ENCODE results near the gene ADAMTSL1.

DNA sequence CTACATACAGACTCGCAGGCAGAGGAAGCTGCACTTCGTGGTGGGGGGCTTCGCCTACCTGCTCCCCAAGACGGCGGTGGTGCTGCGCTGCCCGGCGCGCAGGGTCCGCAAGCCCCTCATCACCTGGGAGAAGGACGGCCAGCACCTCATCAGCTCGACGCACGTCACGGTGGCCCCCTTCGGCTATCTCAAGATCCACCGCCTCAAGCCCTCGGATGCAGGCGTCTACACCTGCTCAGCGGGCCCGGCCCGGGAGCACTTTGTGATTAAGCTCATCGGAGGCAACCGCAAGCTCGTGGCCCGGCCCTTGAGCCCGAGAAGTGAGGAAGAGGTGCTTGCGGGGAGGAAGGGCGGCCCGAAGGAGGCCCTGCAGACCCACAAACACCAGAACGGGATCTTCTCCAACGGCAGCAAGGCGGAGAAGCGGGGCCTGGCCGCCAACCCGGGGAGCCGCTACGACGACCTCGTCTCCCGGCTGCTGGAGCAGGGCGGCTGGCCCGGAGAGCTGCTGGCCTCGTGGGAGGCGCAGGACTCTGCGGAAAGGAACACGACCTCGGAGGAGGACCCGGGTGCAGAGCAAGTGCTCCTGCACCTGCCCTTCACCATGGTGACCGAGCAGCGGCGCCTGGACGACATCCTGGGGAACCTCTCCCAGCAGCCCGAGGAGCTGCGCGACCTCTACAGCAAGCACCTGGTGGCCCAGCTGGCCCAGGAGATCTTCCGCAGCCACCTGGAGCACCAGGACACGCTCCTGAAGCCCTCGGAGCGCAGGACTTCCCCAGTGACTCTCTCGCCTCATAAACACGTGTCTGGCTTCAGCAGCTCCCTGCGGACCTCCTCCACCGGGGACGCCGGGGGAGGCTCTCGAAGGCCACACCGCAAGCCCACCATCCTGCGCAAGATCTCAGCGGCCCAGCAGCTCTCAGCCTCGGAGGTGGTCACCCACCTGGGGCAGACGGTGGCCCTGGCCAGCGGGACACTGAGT is 303.2 kb downstream of the ADAMTSL1 start:
- no peak for TF ChIP-seq EZH2 (IDR thresholded peaks at IDR 0.05; ENCODE audit: borderline replicate concordance, low read length)
- TF ChIP-seq, protein P1, sequence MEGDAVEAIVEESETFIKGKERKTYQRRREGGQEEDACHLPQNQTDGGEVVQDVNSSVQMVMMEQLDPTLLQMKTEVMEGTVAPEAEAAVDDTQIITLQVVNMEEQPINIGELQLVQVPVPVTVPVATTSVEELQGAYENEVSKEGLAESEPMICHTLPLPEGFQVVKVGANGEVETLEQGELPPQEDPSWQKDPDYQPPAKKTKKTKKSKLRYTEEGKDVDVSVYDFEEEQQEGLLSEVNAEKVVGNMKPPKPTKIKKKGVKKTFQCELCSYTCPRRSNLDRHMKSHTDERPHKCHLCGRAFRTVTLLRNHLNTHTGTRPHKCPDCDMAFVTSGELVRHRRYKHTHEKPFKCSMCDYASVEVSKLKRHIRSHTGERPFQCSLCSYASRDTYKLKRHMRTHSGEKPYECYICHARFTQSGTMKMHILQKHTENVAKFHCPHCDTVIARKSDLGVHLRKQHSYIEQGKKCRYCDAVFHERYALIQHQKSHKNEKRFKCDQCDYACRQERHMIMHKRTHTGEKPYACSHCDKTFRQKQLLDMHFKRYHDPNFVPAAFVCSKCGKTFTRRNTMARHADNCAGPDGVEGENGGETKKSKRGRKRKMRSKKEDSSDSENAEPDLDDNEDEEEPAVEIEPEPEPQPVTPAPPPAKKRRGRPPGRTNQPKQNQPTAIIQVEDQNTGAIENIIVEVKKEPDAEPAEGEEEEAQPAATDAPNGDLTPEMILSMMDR (conservative IDR thresholded peaks at IDR 0.05 in 1 of 2, IDR thresholded peaks at IDR 0.05 in 1 of 2; ENCODE audit: extremely low read depth in 1 of 2, insufficient read depth in 1 of 2, low read depth in 1 of 2, low read length in 2 of 2) = no peak

Data from mammary epithelial cell (primary cell).